Measurements from ENCODE around the gene PIAS1.
"Not testable (repeated sequence)": the region's sequence is repeated elsewhere in the genome, so short reads cannot be mapped to it uniquely, and the experiment has no call there.

PIAS1 gene

GRCh38 chr15:68034719-68035293 lies 19.3 kb upstream of the PIAS1 start:
- DNase-seq (ENCODE audit: low spot score) = no peak

GRCh38 chr15:68038246-68038645 lies 15.9 kb upstream of the PIAS1 start:
- DNase-seq (ENCODE audit: low spot score) = no peak

DNA sequence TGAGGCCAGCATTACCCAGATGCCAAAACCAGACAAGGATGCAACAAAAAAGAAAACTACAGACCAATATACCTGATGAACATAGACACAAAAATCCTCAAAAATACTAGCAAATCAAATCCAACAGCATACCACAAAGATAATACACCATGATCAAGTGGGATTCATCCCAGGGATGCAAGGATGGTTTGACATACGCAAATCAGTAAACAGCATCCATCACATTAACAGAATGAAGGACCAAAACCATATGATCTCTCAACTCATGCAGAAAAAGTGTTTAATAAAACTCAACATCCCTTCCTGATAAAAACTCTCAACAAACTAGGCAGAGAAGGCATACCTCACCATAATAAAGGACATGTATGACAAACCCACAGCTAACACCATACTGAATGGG lies 14.0 kb upstream of the PIAS1 start:
- DNase-seq (ENCODE audit: low spot score) = no peak

GRCh38 chr15:68042156-68042854 lies 11.8 kb upstream of the PIAS1 start:
- DNase-seq (ENCODE audit: low spot score) = no peak

DNA sequence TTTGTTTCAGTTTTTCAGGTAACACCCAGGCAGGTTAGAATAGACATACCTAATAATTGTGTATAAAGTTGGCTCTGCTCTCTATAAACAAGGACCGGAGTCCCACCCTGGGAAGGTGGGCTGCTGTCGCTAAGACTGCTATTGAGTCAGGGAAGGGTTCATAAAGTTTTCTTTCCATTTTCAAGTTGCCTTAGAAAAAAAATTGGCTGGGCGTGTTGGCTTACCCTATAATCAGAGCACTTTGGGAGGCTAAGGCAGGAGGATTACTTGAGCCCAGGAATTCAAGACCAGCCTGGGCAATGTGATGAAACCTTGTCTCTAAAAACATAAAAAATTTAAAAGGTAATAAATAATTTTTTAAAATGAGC lies 11.3 kb upstream of the PIAS1 start:
- no peak for DNase-seq (ENCODE audit: low spot score)

DNA sequence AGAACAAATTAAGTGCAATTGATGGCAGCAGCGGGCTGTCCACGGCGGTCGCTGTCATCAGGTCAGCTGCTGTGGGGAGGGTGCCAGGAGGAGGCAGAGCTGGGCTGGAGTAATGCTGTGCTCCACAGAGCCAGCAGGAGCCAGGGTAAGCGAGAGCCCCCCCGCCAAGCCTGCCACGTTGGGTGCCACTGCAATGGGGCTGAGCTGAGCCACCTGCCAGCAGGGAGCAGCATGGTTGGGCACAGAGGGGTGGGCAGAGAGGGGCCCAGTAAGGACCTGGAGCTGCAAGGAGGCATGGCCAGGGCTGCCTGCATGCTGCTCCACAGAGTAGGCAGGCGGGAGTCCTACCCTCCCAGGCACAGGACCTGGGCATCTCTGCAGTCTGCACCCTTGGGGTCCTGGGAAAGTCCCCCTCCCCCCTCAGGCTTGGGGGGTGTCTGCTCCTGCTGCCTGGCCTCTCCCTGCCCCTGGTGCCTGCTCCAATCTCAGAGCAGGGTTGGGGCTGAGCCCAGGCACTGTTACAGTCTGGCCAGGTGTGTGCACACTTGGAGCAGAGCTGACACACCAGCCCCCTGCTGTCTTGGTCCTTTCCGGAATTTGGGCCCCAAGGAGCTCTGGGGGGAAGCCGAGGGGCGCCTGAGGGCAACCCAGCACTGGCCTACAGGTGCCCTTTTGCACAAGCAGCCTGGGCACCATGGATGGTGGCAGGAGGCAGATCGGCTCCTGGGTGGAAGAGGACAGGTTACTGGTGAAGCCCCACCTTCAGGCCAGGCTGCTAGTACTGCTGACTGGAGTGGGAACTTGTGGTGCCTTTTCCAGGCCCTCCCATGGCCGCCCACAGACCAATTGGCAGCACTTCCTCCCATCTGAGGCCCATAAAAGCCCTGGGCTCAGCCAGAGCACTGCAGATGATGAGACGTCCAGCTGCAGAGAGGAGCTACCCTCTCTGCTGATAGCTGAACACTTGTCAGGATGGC lies 8.5 kb upstream of the PIAS1 start:
- DNase-seq (ENCODE audit: low spot score) = no peak

- DNase-seq (ENCODE audit: low spot score) = no peak
Measured at GRCh38 chr15:68047826-68048225, 6.3 kb upstream of the PIAS1 start.

DNA sequence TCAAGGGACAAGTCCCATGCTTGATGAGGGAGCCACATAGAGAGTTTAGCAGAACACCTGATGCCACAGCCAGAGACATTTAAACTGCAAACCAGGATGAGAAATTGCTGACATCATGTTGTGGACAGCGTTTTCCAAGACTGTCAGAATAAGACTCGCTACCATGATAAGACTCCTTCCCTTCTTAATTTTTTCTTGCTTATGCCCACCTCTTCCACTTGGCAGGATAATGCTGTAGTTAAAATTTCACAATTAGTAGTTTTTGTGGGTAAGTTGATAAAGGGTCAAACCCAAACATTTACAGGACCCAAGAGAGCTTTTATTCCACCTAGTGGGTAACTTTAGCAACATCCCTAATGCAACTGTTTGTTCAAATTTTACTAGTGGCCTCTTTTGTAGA lies 3.0 kb upstream of the PIAS1 start:
- no peak for DNase-seq (ENCODE audit: low spot score)

DNA sequence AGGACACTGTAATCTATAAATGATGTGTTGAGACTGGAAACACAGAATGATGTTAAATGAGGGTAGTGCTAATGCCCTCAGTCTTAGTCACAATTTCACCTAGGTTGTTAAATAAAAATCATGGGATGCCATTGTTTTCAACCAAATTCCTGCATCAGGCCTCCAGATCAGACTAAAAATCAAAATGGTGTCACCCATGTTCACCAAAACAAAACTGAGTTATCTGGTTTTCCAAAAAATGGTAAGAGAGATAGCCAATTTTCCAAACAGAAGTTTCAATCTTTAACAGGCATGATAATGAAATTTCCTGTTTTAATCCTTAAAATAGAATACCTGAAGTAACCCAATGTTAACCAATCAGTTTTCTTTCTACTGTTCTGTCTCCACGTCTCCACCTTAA lies 2.2 kb upstream of the PIAS1 start:
- no peak for DNase-seq (ENCODE audit: low spot score)

DNA sequence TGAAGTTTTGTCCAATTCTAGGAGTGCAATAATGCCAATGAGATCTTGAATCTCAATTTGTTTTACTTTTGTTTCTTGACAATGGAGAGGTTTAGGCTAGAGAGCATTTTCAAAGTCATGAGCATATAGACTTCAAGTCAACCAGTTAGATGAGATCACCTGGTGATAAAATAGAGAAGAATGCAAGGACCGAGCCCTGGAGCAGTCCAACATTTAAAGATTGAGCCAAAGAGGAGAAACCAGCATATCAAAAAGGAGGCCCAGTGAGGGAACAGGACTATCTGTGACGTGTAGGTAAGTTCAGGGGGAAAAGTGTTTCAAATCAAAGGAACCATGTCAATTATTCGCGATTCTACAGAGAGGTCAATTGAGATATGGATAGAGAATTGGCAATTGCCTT lies 1.7 kb upstream of the PIAS1 start:
- DNase-seq (ENCODE audit: low spot score) = no peak

DNA sequence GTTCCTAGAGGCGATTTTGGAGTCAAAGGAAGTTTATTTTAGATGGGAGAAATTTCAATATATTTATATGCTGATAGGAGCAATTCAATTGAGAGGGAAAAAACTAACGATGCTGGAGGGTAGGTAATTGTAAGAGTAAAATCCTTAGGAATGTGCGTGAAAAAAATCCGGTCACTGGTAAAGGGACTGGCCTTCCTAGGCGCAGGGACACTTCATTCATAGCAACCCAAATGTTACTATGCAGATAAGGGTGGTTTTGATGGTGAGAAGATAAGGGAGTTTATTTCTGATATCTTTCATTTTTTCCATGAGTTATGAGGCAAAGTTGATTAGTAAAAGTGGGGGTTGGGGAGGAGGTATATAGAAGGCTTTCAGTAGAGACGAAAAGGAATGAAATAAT lies 1.1 kb upstream of the PIAS1 start:
- DNase-seq (ENCODE audit: low spot score) = no peak

GRCh38 chr15:68054628-68055223 lies 611 bp downstream of the PIAS1 start:
- peak; percentile 63 for DNase-seq (ENCODE audit: low spot score)

DNA sequence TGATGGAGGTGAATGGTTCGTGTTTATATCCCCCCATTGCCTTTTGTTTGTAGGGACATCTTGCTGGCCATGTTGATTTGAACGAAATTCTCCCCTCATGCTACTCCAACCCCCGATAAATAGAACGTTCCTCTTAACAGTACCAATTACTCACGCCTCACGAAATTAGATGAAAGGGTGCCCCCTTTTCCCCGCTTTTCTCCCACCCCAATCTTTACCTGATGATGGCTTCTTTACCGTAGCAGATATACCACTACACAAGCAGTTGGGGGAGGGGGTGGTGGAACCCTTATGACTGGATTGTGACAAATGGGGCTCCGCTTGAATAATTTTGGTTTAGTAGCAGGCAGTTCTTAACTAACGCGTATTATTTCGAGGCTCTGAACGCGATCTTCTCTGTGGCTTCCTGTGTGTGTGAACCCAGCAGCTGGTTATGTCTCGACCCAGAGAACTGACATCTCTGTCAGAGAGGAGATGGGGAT lies 1.1 kb downstream of the PIAS1 start:
- peak; percentile 28 for DNase-seq (ENCODE audit: low spot score)

GRCh38 chr15:68056097-68056865 lies 2.2 kb downstream of the PIAS1 start:
- no peak for DNase-seq (ENCODE audit: low spot score)

DNA sequence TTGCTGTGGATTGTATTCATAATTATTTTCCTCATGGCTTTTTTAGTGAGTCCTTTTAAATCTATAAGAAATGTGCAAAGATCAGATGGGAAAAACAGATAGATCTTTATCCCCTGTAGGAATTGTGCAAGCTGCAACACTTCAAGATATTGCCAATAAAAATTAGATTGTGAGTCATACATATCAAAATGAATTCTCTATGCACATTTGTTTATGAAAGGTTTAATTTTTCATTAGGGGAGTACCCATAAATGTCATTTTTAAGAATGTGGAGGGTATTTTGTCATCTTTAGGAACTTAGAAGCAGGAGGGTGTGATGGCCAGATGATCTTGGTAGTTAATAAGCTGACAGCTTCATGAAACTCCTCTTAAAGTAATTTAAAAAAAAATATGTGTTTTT lies 2.9 kb downstream of the PIAS1 start:
- peak; percentile 4 for DNase-seq (ENCODE audit: low spot score)

DNA sequence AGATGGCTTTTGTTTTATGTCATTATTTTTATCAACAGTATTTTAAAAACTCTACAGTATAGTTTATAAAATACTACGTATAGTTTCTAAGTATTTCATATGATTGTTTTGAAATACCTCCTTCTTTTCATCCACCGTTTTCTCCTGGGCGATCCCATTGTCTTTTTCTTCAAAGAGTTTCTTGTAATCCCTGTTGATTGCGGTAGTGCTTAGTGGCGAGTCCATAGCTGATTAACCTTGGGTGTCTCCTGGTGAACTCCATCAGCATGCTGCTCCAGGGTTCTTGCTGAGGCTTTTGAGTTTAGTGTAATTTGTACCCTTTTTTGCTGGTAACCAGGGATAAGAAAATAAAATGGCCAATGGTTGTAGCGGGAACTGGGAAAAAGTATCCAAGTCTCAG lies 3.6 kb downstream of the PIAS1 start:
- DNase-seq (ENCODE audit: low spot score) = no peak

DNA sequence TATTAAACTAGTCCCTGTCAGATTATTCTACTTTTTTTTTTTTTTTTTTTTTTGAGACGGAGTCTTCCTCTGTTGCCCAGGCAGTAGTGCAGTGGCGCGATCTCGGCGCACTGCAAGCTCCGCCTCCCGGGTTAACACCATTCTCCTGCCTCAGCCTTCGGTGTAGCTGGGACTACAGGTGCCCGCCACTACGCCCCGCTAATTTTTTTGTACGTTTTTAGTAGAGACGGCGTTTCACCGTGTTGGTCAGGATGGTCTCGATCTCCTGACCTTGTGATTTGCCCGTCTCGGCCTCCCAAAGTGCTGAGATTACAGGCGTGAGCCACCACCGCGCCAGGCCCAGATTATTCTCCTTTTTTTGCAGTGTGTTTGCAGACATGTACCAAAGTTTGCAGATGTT lies 4.9 kb downstream of the PIAS1 start:
- DNase-seq (ENCODE audit: low spot score) = not testable (repeated sequence)

- no peak for DNase-seq (ENCODE audit: low spot score)
Measured at GRCh38 chr15:68059630-68060029, 5.5 kb downstream of the PIAS1 start.

DNA sequence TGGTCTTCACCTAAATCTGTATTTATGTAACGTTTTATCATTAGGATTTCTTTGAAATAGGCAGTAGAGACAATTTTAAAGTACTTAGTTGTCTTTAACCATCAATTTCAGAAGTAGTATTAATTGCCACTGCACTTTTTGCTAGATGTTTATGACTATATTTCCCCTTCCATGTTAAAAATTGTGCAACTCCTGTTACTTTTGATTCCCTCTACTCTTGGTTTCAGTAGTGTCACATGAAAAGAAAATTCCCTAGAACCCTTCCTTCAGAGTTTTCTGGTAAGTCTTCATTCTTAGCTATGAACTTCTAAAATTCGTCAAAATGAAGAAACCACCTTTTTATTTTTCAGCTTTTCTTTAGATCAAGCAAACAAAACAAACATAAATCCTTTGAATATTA lies 7.1 kb downstream of the PIAS1 start:
- no peak for DNase-seq (ENCODE audit: low spot score)

GRCh38 chr15:68061602-68062001 lies 7.5 kb downstream of the PIAS1 start:
- DNase-seq (ENCODE audit: low spot score) = no peak

GRCh38 chr15:68062214-68062613 lies 8.1 kb downstream of the PIAS1 start:
- DNase-seq (ENCODE audit: low spot score) = no peak
